ENCODE measurements around the gene RAB34.
A peak's percentile ranks its signal among the peaks of the same experiment; 100 is the strongest.
"Not testable (repeated sequence)": the region's sequence is repeated elsewhere in the genome, so short reads cannot be mapped to it uniquely, and the experiment has no call there.

The RAB34 gene

DNA sequence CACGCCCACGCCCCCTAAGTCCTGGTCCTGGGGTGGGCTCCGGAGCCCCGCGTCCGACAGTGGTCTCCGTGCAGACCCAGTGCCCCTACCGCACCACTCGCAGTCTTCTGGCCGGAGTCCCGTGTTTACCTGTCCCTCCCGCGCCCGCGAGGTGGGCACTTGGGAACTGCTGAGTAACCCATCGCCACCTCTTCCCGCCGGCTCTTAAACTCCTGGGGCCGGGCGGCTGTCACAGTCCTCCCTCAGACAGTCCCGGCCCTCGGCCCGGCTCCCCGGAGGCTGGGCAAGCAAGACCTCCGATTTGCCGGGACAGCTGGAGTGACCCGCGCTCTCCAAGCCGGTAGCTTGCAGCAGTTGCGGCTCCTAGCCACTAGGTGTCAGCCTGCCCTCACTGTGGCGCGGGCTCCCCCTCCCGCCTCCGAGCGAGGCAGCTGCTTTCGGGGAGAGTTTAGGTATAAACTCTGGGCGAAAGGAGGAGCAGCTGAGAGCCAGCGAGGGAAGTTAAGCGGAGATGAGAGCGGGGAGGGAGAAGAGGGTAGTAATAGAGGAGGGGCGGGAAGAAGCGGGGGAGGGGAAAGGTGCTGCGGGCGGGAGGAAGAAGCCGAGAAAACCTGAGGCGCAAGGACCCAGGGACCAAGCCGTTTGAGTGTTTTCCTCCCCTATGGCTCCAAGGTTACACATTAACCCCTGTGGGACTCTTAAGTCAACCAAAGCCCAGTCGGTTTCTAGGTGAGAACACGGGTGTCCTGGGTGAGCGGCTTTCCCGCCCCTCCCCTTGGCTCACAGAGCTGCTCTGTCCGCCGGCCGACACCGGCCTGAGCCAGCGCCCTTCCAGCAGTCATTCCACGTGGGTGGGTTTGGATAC is 9.2 kb upstream of the RAB34 start:
- peak; percentile 90 for DNase-seq

GRCh38 chr17:28726226-28726626 is 8.6 kb upstream of the RAB34 start, which contains the start of gene TLCD1:
TLCD1 (minus strand) TSS chr17:28726233; CDS start chr17:28726097, 136 bp downstream.
- peak; percentile 61 for DNase-seq

GRCh38 chr17:28725660-28726225 is 8.1 kb upstream of the RAB34 start:
- no peak for DNase-seq

- DNase-seq, result no peak
Observed at GRCh38 chr17:28725166-28725659, 7.5 kb upstream of the RAB34 start.

DNA sequence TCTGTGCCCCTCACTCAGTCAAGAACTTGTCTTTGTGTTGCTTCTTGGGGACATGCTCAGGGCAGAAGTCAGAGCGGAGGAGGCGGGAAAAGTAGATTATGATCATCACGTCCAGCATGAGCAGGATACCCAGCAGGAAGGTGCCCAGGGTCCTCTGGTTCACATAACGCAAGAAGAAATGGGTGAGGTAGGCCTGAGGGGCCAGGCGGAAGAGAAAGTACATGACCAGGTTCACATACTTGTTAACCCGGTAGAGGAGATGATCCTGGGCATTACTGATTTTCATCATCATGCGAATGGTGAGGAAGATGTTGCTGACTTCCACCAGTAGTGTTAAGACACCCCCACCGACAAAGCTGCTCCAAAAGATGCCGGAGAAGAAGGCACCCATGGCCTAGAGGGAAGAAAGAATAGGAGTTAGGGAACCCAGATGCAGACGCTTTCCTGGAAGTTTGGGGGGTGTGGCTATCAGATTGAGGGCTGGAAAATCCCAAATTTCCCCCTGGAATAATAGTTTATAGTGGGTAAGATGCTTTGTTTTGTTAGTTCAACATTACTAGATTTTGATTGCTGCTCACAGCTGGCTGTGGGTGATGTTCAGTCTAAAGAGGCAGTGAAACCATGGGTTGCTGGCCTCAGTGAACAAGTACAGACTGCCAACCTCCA is 7.0 kb upstream of the RAB34 start:
- DNase-seq, result no peak

DNA sequence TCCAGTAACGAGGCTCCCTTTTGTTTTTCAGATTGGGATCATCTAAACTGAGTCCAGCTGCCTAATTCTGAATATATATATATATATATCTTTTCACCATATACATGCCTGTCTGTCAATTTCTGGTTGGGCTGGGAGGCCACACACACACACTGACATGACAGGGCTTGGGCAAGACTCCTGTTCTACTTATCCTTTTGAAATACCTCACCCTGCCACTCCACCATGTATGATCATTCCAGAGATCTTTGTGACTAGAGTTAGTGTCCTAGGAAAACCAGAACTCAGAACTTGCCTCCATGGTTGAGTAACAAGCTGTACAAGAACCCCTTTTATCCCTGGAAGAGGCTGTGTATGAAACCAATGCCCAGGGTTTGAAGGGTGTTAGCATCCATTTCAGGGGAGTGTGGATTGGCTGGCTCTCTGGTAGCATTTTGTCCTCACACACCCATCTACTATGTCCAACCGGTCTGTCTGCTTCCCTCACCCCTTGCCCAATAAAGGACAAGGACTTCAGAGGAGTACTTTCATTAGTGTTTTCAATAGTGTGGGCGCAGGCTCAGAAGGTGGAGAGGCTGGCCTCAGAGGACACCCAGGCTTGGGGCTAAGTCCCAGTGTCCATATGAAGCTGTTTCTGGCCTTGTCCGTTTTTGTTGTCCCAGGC is 6.3 kb upstream of the RAB34 start:
- DNase-seq, result not testable (repeated sequence)

DNA sequence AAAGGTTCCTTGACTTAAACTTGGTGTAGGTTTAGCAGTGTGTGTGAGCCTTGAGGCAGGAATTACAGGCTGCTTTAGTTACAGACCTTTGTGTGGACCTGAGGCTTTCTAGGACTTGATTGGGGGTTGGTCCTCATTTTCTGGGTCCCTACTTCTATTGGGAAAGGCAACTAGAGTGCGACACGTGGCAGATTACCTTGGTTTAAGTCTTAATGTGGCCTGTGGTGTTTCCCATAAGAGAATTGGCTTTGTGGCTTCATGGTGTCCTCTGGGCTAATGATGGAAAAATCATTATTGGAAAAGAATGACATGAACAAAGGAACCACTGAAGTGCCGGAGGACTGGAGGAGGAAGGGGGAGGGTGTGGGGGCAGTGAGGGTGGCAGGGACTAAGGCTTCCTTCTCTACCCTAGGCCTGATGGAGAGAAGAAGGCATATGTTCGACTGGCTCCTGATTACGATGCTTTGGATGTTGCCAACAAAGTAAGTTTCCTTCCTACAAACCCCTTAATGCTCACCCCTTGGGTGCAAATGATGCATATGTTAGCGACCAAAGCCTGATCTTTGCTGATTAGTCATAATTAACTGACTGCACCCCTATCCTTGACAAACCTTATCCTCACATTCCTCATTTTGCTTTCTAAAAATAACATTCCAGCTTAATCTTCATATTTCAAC is 5.6 kb upstream of the RAB34 start:
- DNase-seq, result no peak

- DNase-seq, result no peak
Observed at GRCh38 chr17:28722417-28723158, 4.9 kb upstream of the RAB34 start.

DNA sequence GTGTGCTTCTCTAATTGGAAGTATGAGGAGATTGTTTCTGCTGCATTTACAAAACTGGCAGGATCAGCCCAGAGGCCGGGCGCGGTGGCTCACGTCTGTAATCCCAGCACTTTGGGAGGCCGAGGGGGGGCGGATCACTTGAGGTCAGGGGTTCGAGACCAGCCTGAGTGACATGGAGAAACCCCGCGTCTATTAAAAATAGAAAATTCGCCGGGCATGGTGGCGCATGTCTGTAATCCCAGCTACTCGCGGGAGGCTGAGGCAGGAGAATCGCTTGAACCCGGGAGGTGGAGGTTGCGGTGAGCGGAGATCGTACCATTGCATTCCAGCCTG is 3.3 kb upstream of the RAB34 start:
- not testable (repeated sequence) for DNase-seq

DNA sequence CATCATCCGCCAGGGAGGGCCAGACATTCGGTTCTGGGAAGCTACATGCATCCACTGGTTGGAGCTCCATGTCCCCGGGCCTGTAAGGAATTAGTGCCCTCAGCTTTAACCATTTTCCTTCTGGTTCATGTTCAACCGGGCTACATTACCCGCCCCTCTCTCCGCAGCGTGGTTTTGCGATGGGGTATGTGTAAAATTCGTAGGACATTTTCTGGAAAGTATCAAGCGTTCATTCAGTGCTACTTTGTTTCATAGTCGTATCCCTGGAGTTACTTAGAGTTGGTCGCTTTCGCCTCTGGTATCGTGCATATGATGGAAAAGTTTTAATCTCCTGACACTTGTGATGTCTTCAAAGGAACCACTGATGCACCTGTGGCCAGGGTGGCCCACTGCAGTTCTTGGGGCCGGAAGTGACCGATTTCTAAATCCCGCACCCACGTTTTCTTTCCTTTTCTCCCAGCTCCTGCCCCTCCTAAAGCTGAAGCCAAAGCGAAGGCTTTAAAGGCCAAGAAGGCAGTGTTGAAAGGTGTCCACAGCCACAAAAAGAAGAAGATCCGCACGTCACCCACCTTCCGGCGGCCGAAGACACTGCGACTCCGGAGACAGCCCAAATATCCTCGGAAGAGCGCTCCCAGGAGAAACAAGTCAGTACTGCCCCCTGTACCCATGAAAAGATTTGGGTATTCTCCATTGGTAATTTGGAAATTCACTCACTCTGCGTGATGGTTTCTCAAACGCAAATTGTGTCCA is 2.8 kb upstream of the RAB34 start:
- DNase-seq, result no peak

- DNase-seq, result no peak
Observed at GRCh38 chr17:28719021-28719433, 1.4 kb upstream of the RAB34 start.

DNA sequence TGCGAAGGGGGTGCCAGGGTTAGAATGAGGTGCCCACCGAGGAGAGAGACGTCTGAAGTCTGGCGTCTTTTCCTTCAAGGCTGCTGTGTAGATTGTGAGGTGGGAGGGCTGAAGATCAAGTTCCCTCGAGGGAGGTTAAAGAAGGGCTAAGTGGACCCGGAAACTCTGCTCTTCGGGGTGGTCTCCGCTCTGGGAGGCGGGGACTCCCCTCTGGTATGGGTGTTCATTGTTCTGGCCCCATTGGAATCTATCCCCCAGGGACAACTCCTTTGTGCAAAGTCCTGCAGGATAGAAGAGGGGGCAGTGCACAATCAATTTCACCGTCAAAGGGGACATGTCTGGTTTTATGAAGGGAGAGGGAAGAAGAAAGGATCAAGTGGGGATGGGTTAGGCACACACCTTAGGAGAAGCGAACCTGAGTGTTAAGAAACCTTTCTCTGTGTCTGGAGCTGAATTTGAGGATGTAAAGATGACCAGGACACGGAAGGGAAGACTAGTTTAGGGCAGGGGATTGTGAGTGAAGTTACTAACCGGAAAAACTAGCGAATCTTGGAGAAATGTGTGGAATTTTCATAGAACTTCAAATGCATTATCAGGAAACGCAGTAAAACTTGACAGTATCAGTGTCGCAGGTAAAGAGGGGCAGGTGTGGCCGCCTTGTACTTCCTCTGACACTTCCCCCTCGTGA is 809 bp upstream of the RAB34 start:
- no peak for DNase-seq

DNA sequence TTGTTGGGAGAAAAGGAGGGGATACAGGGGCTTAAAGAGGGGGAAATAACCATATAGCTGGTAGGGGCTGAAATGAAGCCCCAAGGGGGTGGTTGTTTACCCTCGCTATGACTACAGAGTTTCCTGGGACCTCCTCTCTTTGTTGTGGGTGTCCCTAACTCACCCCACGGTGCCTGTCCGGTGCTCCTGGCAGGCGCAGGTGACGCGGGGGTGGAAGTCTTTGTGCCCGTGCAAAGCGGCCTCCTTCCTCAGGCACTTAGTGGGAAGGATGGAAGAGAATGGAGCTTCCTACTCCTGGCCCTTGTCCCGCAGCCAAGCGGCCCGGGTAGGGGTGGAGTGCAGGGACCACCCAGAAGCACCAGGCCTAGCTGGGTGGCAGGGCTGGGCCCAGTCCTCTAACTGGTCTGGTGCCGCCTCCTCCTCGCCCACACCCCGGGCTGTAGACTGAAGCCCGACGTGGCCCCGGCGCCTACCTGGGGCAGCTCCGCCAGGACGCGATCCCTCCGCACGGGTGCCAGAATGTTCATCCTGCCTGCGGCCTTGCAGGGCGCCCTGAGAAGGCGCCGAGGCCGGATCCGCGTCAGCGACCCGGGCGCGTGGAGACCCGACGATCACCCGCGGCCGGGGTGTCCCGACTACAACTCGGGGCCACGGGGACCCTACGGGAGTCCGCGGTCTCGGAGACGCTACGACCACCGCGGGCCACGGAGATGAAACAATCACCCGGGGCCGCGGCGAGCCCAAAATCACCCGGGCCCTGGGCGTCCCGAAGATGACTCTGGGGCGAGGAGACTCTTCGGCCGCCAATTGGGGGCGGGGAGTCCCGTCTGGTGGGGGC is 709 bp downstream of the RAB34 start:
- no peak for DNase-seq

DNA sequence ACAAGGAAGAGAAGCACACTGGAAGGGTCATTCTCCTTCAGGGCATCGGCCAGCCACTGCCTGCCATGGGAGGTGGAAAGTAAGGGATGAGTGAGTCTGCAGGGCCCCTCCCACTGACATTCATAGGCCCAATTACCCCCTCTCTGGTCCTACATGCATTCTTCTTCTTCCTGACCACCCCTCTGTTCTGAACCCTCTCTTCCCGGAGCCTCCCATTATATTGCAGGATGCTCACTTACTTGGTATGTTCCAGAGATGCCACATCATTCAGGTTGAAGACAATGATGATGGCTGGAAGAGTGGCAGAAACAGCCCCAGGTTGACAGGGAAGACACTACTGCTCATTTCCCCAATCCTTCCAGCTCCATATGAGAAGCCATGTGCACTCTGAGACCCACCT is 2.5 kb downstream of the RAB34 start:
- DNase-seq, result no peak

DNA sequence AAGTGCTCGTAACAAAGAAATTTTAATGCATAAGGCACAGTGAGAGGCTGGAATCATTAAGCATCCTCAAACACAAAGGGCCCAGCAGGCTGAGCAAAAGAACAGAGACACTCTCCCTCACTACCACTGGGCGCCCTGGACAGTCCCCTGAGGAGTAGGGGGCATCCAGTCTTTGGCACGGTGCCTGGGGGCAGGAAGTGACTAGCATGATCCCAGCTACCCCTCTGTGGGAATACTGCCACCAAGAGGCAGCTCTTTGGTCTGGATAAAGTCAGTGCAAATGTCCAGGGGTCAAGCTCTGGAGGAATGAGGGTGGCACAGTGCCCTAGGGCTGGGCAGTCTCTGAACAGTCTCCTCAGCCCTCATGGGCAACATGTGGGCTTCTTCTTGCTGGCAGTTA is 3.4 kb downstream of the RAB34 start:
- no peak for DNase-seq

DNA sequence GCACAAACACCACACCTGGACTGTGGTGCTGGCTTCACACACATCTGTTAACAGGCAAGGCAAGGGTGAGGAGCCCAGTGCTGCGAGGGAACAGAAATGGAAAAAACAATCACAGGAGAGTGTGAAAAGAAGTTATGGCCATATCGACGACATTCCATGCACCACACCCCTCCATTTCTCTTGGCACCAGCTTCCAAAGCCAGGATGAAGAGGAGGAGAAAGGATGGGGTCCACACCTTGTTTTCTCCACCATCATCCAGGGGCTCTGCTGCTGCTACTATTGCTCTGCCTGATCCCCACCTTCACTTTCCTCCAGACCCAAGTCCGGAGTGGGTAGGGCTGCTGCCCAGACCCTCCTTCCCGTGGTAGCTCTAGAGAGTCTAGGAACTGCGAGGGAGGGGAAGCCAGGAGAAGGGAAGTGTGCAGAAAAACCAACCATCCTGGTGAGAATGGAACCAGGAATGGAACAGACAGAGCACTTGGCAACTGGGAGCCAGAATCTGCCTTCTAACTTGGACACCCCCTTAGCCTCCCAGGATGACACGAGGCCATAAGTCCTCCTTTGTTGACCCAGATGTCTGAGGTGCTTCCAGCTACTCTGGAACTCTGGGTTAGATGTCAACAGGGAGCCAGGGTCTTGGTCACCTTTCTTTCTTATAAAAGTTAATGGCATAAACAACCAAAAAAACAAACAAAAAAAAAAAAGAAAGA is 4.8 kb downstream of the RAB34 start:
- DNase-seq, result no peak

- peak; percentile 48 for DNase-seq
Observed at GRCh38 chr17:28712032-28712704, 5.5 kb downstream of the RAB34 start.

DNA sequence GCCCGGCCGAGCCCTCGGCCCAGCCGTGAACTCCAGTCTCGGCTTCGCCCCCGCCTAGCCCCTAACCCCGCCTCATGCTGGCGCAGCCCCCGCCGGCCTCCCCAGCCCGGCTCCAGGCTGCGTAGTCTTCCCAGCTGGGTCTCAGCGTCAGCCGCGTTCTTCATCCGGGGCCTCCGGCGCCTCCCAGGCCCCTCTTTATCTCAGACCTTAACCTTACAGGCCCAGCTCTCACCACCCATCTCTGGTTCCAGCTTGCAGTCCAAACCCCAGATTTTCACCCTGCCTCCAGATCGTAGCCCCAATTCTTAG is 6.0 kb downstream of the RAB34 start, which contains the start of gene PROCA1:
Gene PROCA1 (minus strand): TSS at position 166 of the 309 bp plus-strand sequence. CDS start 228 bp downstream, outside the sequence.
- DNase-seq, result peak; percentile 30

All from activated CD4-positive, alpha-beta T cell treated with anti-CD3 and anti-CD28 coated beads, Interleukin-2, amount 50 U/mL, for 1 hour (primary cell).